Fibroblast of lung (primary cell): ENCODE data around the gene MRGPRF.

Source experiments
- EZH2 ChIP-seq: IDR thresholded peaks from 2 replicates; pipeline ENCODE4 v1.5.1; 2012; ENCODE audit warnings: low read length, control low read depth, mild to moderate bottlenecking; ENCODE audit errors: missing control alignments
- TF ChIP-seq, protein P1 (sequence below), 2 donors: IDR thresholded peaks in 1 of 2; conservative IDR thresholded peaks in 1 of 2; 1 replicate in 1 of 2; 2 replicates in 1 of 2; pipeline ENCODE4 v1.5.1; 2011 to 2012; ENCODE audit warnings: low read length in 2 of 2, control low read depth in 1 of 2, inconsistent platforms in 1 of 2, low read depth in 1 of 2, mild to moderate bottlenecking in 1 of 2

DNA sequence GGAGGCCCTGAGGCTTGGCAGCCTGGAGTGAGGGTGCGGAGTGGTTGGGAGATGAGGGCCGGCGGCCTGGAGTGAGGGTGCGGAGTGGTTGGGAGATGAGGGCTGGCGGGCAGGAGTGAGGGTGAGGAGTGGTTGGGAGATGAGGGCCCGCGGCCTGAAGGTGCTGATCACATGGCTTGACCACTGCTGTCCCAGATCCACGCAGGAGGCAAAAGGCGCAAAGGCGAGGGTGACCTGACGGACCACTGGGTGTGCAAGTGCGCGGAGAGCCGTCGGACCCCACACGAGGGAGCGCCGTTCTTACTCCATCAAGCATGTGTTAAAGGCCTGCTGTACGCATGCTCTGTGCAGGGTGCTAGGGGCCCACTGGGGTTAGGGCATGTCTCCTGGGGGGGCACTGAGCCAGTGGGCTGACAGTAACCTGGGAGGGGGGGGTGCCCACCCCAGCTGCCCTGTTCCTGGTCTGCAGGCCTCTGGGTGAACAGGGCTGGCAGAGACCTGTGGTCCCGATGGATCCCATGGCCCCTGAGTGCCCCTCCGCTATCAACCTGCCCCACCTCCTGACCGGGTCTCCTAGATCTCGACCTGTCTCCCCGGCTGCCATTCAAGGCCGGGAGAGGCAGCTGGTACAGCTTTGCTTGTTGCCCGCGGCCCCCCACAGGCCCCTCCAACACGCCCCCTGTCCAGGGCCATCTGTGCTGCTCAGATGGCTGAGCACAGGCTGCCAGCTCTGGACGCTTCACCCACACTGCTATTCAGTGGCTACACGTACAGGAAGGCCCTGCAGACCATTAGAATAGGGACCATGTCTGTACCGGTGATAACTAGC, 53.4 kb downstream of the MRGPRF start:
- TF ChIP-seq, protein P1, sequence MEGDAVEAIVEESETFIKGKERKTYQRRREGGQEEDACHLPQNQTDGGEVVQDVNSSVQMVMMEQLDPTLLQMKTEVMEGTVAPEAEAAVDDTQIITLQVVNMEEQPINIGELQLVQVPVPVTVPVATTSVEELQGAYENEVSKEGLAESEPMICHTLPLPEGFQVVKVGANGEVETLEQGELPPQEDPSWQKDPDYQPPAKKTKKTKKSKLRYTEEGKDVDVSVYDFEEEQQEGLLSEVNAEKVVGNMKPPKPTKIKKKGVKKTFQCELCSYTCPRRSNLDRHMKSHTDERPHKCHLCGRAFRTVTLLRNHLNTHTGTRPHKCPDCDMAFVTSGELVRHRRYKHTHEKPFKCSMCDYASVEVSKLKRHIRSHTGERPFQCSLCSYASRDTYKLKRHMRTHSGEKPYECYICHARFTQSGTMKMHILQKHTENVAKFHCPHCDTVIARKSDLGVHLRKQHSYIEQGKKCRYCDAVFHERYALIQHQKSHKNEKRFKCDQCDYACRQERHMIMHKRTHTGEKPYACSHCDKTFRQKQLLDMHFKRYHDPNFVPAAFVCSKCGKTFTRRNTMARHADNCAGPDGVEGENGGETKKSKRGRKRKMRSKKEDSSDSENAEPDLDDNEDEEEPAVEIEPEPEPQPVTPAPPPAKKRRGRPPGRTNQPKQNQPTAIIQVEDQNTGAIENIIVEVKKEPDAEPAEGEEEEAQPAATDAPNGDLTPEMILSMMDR (conservative IDR thresholded peaks at IDR 0.05 in 1 of 2, IDR thresholded peaks at IDR 0.05 in 1 of 2; ENCODE audit: low read depth in 1 of 2, low read length in 2 of 2) = no peak
- TF ChIP-seq EZH2 = no peak
